ENCODE measurements around the gene SPTSSA. TPM values are rescaled to one million over a fixed set of nuclear protein-coding genes. Genes with fewer than 3 reads are reported as not detected.
A peak's percentile ranks its signal among the peaks of the same experiment; 100 is the strongest.
"Not testable (repeated sequence)": the region's sequence is repeated elsewhere in the genome, so short reads cannot be mapped to it uniquely, and the experiment has no call there.

The SPTSSA gene
- total RNA-seq, 1 donor from 2014 or later: 12.9 TPM

DNA sequence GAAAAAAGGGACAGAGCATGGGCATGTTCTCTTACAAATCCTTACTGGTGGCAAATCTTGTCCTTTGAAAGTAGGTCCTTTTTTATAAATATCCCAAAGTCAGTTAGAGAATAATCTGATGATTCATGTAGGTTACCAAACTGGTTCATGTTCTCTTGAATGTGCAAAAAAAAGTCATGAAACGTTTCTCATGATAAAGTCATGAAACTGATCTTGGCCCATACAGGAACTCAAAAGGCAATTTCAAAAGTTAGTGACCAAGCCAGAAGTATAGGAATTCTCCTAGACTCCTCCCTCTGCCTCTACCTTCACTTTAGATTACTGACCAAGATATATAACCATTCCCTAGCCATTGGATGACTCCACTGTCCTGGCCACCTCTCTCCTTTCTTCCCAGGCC, 27.3 kb upstream of the SPTSSA start:
- Histone ChIP-seq H3K36me3 (ENCODE audit: control insufficient read depth, insufficient read depth, low read length) (no peaks in the 10 kb centered on the region), H3K27me3 (ENCODE audit: control insufficient read depth, insufficient read depth, low read length) (no peaks in the 10 kb centered on the region), H3K4me3 (ENCODE audit: low read depth, low read length) (no peak overlapping the region)
- TF ChIP-seq, protein P1, sequence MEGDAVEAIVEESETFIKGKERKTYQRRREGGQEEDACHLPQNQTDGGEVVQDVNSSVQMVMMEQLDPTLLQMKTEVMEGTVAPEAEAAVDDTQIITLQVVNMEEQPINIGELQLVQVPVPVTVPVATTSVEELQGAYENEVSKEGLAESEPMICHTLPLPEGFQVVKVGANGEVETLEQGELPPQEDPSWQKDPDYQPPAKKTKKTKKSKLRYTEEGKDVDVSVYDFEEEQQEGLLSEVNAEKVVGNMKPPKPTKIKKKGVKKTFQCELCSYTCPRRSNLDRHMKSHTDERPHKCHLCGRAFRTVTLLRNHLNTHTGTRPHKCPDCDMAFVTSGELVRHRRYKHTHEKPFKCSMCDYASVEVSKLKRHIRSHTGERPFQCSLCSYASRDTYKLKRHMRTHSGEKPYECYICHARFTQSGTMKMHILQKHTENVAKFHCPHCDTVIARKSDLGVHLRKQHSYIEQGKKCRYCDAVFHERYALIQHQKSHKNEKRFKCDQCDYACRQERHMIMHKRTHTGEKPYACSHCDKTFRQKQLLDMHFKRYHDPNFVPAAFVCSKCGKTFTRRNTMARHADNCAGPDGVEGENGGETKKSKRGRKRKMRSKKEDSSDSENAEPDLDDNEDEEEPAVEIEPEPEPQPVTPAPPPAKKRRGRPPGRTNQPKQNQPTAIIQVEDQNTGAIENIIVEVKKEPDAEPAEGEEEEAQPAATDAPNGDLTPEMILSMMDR (IDR thresholded peaks at IDR 0.05; ENCODE audit: insufficient read depth, low read length, severe bottlenecking): no peak
- no peak for FAIRE-seq
- DNase-seq (ENCODE audit: low read depth): peak; percentile 76

DNA sequence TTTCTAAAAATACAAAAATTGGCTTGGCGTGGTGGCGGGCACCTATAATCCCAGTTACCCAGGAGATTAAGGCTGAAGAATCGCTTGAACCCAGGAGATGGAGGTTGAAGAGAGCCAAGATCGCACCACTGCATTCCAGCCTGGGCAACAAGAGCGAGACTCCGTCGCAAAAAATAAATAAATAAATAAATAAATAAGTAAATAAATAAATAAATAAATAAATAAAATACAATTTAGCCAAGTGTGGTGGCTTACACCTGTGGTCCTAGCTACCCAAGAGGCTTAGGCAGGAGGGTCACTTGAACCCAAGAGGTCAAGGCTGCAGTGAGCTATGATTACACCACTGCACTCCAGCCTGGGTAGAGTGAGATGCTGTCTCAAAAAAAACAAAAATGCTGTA, 26.5 kb upstream of the SPTSSA start:
- FAIRE-seq (no peak), DNase-seq (ENCODE audit: low read depth) (no peak)
- Histone ChIP-seq H3K4me3 (ENCODE audit: low read depth, low read length) (no peak overlapping the region), H3K27me3 (ENCODE audit: control insufficient read depth, insufficient read depth, low read length) (no peaks in the 10 kb centered on the region), H3K36me3 (ENCODE audit: control insufficient read depth, insufficient read depth, low read length) (no peaks in the 10 kb centered on the region)
- TF ChIP-seq, protein P1 (IDR thresholded peaks at IDR 0.05; ENCODE audit: insufficient read depth, low read length, severe bottlenecking): no peak

DNA sequence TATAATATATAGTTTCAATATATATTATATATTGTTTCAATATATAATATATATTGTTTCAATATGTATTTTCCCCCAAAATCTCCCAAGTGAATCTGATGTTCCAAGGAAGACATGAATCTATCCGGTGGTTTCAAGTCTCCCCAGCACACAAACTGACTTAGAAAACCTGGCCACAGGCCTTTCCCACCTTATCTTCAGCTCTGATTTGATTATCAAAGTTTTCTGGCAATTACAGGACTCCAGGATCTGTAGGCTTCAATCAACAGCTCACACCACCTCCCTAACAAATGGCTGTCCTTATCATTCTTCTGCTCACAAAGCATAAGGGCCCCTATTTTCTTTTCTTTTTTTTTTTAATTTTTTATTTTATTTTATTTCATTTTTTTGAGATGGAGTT, 22.7 kb upstream of the SPTSSA start:
- TF ChIP-seq, protein P1 (IDR thresholded peaks at IDR 0.05; ENCODE audit: insufficient read depth, low read length, severe bottlenecking): no peak
- H3K36me3 ChIP-seq (ENCODE audit: control insufficient read depth, insufficient read depth, low read length): no peaks in the 10 kb centered on the region
- no peaks in the 10 kb centered on the region for H3K27me3 ChIP-seq (ENCODE audit: control insufficient read depth, insufficient read depth, low read length)
- no peak for FAIRE-seq
- DNase-seq (ENCODE audit: low read depth): no peak
- no peak overlapping the region for H3K4me3 ChIP-seq (ENCODE audit: low read depth, low read length)

DNA sequence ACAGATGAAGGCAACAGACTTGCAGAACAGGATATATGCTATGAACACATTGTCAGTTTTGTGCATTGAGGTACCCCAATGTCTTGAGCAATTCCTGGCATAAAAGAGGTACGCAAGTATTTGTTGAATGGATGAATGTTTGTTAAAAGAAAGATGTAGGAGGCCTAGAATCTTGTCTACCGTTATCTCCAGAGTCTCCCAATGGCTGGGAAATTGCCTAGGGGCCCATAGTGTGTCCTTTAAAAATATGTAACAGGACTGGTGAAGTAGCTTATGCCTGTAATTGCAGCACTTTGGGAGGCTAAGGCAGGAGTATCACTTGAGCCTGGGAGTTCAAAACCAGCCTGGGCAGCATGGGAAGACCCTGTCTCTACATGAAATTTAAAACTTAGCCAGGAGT, 20.4 kb upstream of the SPTSSA start:
- DNase-seq (ENCODE audit: low read depth) (no peak), FAIRE-seq (no peak)
- H3K4me3 ChIP-seq (ENCODE audit: low read depth, low read length): no peak overlapping the region
- H3K36me3 ChIP-seq (ENCODE audit: control insufficient read depth, insufficient read depth, low read length): no peaks in the 10 kb centered on the region
- H3K27me3 ChIP-seq (ENCODE audit: control insufficient read depth, insufficient read depth, low read length): no peaks in the 10 kb centered on the region
- TF ChIP-seq, protein P1 (IDR thresholded peaks at IDR 0.05; ENCODE audit: insufficient read depth, low read length, severe bottlenecking): no peak

DNA sequence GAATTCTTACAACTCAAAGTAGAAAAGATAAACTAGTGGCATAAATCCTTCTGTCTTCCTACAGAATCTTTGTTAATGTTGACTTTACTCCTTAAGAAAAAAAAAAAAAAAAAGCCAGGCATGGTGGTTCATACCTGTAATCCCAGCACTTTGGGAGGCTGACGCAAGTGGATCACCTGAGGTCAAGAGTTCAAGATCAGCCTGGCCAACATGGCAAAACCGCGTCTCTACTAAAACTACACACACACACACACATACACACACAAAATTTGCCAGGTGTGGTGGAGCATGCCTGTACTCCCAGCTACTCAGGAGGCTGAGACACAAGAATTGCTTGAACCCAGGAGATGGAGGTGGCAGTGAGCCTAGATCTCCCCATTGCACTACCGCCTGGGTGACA, 17.7 kb upstream of the SPTSSA start:
- no peak overlapping the region for H3K4me3 ChIP-seq (ENCODE audit: low read depth, low read length)
- FAIRE-seq: no peak
- TF ChIP-seq, protein P1 (IDR thresholded peaks at IDR 0.05; ENCODE audit: insufficient read depth, low read length, severe bottlenecking): no peak
- no peak for DNase-seq (ENCODE audit: low read depth)
- H3K36me3 ChIP-seq (ENCODE audit: control insufficient read depth, insufficient read depth, low read length): no peaks in the 10 kb centered on the region
- no peaks in the 10 kb centered on the region for H3K27me3 ChIP-seq (ENCODE audit: control insufficient read depth, insufficient read depth, low read length)

DNA sequence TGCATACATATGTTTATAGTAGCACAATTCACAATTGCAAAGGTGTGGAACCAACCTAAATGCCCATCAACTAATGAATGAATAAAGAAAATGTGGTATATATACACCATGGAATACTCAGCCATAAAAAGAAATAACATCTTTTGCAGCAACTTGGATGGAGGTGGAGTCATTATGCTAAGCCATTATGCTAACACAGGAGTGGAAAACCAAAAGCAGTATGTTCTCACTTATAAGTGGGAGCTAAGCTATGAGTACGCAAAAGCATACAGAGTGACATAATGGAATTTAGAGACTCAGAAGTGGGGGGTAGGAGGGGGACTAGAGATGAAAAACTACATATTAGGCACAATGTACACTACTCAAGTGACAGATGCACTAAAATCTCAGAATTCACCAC, 16.2 kb upstream of the SPTSSA start:
- DNase-seq (ENCODE audit: low read depth): no peak
- H3K4me3 ChIP-seq (ENCODE audit: low read depth, low read length): no peak overlapping the region
- TF ChIP-seq, protein P1 (IDR thresholded peaks at IDR 0.05; ENCODE audit: insufficient read depth, low read length, severe bottlenecking): no peak
- no peak for FAIRE-seq
- H3K36me3 ChIP-seq (ENCODE audit: control insufficient read depth, insufficient read depth, low read length): no peaks in the 10 kb centered on the region
- H3K27me3 ChIP-seq (ENCODE audit: control insufficient read depth, insufficient read depth, low read length): no peaks in the 10 kb centered on the region

DNA sequence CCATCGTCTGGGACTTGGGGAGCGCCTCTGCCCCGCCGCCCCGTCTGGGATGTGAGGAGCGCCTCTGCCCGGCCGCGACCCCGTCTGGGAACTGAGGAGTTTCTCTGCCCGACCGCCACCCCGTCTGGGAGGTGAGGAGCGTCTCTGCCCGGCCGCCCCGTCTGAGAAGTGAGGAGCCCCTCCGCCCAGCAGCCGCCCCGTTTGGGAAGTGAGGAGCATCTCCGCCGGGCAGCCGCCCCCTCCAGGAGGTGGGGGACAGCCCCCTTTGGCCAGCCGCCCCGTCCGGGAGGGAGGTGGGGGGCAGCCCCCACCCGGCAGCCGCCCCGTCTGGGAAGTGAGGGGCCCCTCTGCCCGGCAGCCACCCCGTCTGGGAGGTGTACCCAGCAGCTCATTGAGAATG, 14.0 kb upstream of the SPTSSA start:
- H3K4me3 ChIP-seq (ENCODE audit: low read depth, low read length); DNase-seq (ENCODE audit: low read depth); H3K36me3 ChIP-seq (ENCODE audit: control insufficient read depth, insufficient read depth, low read length); FAIRE-seq; H3K27me3 ChIP-seq (ENCODE audit: control insufficient read depth, insufficient read depth, low read length): not testable (repeated sequence)

Measured in bronchial epithelial cell (primary cell).